Calu3 (cell line): ENCODE measurements around the gene RDH14. TPM values are rescaled to one million over a fixed set of nuclear protein-coding genes. Genes with fewer than 3 reads are reported as not detected.

ENCODE experiments used
- BruUV-seq: library from RNA; stranded (reverse); fragments of 400-500 nt; replicated peaks from 2 replicates; lab custom pipeline; 2021; lab: Mats Ljungman, UMichigan
- CTCF ChIA-PET: fragments of 300-600 bp; sonication (Branson Sonifier 250); formaldehyde crosslinking; loops from one replicate; lab custom pipeline; 2022; ENCODE audit warnings: antibody characterized with exemption; lab: Charles Lee
- DNase-seq: peaks from one replicate; pipeline ENCODE4 v3.0.0; 2022
- H3K27ac Mint-ChIP-seq: one replicate; pipeline ENCODE4 v1.8.0; 2022; ENCODE audit warnings: mixed read lengths; ENCODE audit not compliant: unreplicated experiment
- H3K27me3 Mint-ChIP-seq: one replicate; pipeline ENCODE4 v1.8.0; 2022; ENCODE audit warnings: mixed read lengths; ENCODE audit not compliant: unreplicated experiment
- H3K36me3 Mint-ChIP-seq: one replicate; pipeline ENCODE4 v1.8.0; 2022; ENCODE audit warnings: mild to moderate bottlenecking, moderate library complexity, mixed read lengths; ENCODE audit not compliant: insufficient read depth, unreplicated experiment
- H3K4me1 Mint-ChIP-seq: one replicate; pipeline ENCODE4 v1.8.0; 2022; ENCODE audit warnings: mild to moderate bottlenecking, low read depth, mixed read lengths; ENCODE audit not compliant: unreplicated experiment
- H3K4me3 Mint-ChIP-seq: one replicate; pipeline ENCODE4 v1.8.0; 2022; ENCODE audit warnings: mild to moderate bottlenecking, low read depth, moderate library complexity, mixed read lengths; ENCODE audit not compliant: unreplicated experiment
- H3K9me3 Mint-ChIP-seq: one replicate; pipeline ENCODE4 v1.8.0; 2022; ENCODE audit warnings: low read depth, mixed read lengths; ENCODE audit not compliant: unreplicated experiment
- intact Hi-C: fragments of 100-400 bp; cut with micrococcal nuclease; formaldehyde crosslinking; loops from one replicate; pipeline ENCODE4 v1.10.0; 2022; ENCODE audit not compliant: unreplicated experiment
- total RNA-seq: library from RNA; stranded (reverse); gene quantifications from 2 replicates; pipeline ENCODE4 v1.2.3, GENCODE V29; 2022
- TF ChIP-seq, protein P1 (sequence below): fragments of 200-600 bp; IDR thresholded peaks from one replicate; pipeline ENCODE4 v1.8.0; 2022; ENCODE audit warnings: antibody characterized with exemption; ENCODE audit not compliant: unreplicated experiment

Gene RDH14
- total RNA-seq, 1 experiment from 2014 or later, result 17.1 TPM

GRCh38 chr2:18598848-18599484, 38.5 kb upstream of the RDH14 start:
- TF ChIP-seq, protein P1, sequence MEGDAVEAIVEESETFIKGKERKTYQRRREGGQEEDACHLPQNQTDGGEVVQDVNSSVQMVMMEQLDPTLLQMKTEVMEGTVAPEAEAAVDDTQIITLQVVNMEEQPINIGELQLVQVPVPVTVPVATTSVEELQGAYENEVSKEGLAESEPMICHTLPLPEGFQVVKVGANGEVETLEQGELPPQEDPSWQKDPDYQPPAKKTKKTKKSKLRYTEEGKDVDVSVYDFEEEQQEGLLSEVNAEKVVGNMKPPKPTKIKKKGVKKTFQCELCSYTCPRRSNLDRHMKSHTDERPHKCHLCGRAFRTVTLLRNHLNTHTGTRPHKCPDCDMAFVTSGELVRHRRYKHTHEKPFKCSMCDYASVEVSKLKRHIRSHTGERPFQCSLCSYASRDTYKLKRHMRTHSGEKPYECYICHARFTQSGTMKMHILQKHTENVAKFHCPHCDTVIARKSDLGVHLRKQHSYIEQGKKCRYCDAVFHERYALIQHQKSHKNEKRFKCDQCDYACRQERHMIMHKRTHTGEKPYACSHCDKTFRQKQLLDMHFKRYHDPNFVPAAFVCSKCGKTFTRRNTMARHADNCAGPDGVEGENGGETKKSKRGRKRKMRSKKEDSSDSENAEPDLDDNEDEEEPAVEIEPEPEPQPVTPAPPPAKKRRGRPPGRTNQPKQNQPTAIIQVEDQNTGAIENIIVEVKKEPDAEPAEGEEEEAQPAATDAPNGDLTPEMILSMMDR, result no peak
- Mint-ChIP-seq H3K27ac (no peak overlapping the region), H3K9me3 (no peaks in the 10 kb centered on the region), H3K27me3 (no peaks in the 10 kb centered on the region), H3K4me3 (no peak overlapping the region), H3K4me1 (no peaks in the 10 kb centered on the region), H3K36me3 (no peaks in the 10 kb centered on the region)
- BruUV-seq, result no TSS peak
- CTCF ChIA-PET, result no interaction called here
- DNase-seq, result no peak
- intact Hi-C loops, result no loop called here

- TF ChIP-seq, protein P1, result no peak
Measured at GRCh38 chr2:18597618-18598017, 37.2 kb upstream of the RDH14 start.

DNA sequence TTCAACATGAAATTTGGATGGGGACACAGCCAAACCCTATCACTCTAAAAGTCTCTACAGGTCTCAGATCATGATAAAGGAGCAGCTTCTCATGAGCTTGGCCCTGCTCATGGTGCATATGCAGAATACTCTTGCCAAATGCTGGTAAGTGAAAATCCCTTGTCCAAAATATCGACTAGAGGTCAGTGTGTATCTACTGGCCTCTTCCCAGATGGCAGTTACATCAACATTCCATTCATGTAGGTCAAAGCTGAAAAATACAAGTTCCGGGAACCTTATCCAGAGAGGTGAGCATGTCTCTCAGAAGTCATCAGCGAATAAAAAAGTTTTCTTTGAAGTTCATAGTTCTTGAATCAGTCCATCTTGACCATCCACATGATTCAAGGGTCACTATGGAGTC, 36.5 kb upstream of the RDH14 start:
- intact Hi-C loops, result no loop called here
- no peak for DNase-seq
- Mint-ChIP-seq H3K27ac (no peak overlapping the region), H3K9me3 (no peaks in the 10 kb centered on the region), H3K4me3 (no peak overlapping the region), H3K4me1 (no peaks in the 10 kb centered on the region), H3K27me3 (no peaks in the 10 kb centered on the region), H3K36me3 (no peaks in the 10 kb centered on the region)
- CTCF ChIA-PET, result no interaction called here
- TF ChIP-seq, protein P1, result no peak
- no TSS peak for BruUV-seq

More at GRCh38 chr2:18597618-18598017, 37.2 kb upstream of the RDH14 start:
- DNase-seq, result no peak
- CTCF ChIA-PET, result no interaction called here
- H3K36me3 Mint-ChIP-seq, result no peaks in the 10 kb centered on the region
- H3K27ac Mint-ChIP-seq, result no peak overlapping the region
- no peaks in the 10 kb centered on the region for H3K27me3 Mint-ChIP-seq
- intact Hi-C loops, result no loop called here
- BruUV-seq, result no TSS peak
- no peaks in the 10 kb centered on the region for H3K9me3 Mint-ChIP-seq
- no peaks in the 10 kb centered on the region for H3K4me1 Mint-ChIP-seq
- no peak overlapping the region for H3K4me3 Mint-ChIP-seq

GRCh38 chr2:18593496-18593895, 33.0 kb upstream of the RDH14 start:
- Mint-ChIP-seq H3K4me3 (no peak overlapping the region), H3K9me3 (peaks cover 2% of the 10 kb centered on the region), H3K27ac (no peak overlapping the region), H3K36me3 (no peaks in the 10 kb centered on the region), H3K27me3 (no peaks in the 10 kb centered on the region), H3K4me1 (no peaks in the 10 kb centered on the region)
- no peak for DNase-seq
- intact Hi-C loops, result no loop called here
- TF ChIP-seq, protein P1, result no peak
- no TSS peak for BruUV-seq
- CTCF ChIA-PET, result no interaction called here
